B cell (primary cell): ENCODE data around the gene SAMD9.
"Not testable (repeated sequence)": the region's sequence is repeated elsewhere in the genome, so short reads cannot be mapped to it uniquely, and the experiment has no call there.

Source experiments
- CTCF ChIP-seq: fragments of 200-600 bp; IDR thresholded peaks from one replicate; pipeline ENCODE4 v1.8.0; 2022; ENCODE audit warnings: antibody characterized with exemption, mild to moderate bottlenecking
- EZH2 ChIP-seq: IDR thresholded peaks from 2 replicates; pipeline ENCODE4 v1.6.1; 2012; ENCODE audit warnings: borderline replicate concordance, low read depth, mild to moderate bottlenecking, moderate library complexity, low read length; ENCODE audit not compliant: insufficient read depth, poor library complexity, severe bottlenecking

- not testable (repeated sequence) for TF ChIP-seq CTCF, EZH2
Observed at GRCh38 chr7:93073357-93073756, 44.4 kb downstream of the SAMD9 start.
